HK-2 (cell line): ENCODE data around the gene DHRS7B.
"Not testable (repeated sequence)": the region's sequence is repeated elsewhere in the genome, so short reads cannot be mapped to it uniquely, and the experiment has no call there.

Source experiments
- DNase-seq: peaks from one replicate; pipeline ENCODE4 v3.0.0-alpha.2; 2018; ENCODE audit not compliant: unreplicated experiment

Gene DHRS7B

DNA sequence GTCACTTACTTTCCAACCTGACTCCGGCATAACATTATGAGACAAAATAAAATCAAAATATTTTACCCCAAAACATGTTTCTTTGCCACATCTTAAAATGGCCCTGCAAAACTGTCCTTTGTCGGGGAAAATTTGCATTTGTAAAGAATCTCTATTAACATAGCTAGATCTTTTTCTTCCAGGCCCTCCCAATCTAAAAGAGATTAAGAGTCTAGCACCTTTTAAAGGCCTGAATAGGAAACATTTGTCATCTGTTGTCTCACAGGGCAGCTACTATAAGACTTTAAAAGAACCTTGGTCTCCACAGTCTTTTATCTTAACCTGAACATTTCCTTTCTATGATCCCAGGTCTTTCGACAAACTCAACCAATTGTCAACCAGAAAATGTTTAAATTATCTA lies 18.1 kb upstream of the DHRS7B start:
- DNase-seq: no peak

DNA sequence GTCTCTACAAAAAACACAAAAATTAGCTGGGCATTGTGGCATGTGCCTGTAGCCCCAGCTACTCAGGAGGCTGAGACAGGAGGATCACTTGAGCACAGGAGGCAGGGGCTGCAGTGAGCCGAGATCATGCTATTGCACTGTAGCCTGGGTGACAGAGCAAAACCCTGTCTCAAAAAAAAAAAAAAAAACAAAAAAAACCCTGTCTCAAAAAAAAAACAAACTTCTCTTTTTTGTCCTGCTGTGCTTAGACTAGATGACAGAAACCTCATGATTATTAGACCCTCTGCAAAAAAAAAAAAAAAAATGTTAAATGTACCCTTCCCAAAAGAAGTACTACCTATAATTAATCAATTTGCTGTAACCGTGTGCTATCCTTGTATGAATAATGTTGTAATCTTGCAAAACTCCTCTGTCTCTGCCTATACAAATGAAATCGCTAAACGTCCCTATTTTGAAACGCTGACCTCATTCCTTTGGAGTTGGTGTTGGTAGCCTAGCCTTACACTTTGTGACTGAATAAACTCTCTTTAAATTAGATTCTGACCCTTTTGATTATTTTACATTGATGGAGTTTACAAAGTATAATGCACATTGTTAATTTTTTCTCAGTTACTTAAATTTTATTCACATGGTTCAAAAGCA lies 13.6 kb upstream of the DHRS7B start:
- no peak for DNase-seq

DNA sequence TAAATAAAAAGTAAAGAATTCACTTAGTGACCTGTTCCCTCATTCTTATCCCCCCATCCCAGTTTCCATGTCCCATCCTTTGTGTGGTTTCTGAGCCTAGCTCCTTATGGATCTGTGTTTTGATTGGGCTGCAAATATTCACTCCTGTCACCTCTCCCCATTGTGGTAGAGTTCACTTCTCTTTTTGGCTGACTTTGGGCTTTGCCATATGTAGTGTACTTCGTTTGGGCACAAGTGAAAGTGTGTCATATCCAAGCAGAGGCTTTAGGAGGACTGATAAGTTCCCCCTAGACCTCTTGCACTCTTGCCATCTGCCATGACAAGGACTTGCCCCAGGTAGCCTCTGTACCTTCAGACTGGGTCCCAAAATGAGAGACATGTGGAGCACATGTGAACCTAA lies 13.0 kb upstream of the DHRS7B start:
- DNase-seq: no peak

DNA sequence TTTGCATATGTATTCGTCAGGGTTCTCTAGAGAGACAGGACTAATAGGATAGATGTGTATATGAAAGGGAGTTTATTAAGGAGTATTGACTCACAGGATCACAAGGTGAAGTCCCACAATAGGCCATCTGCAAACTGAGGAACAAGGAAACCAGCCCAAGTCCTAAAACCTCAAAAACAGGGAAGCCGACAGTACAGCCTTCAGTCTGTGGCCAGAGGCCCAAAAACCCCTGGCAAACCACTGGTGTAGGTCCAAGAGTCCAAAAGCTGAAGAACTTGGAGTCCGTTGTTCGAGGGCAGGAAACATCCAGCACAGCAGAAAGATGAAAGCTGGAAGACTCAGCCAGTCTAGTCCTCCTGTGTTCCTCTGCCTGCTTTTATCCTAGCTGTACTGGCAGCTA lies 12.0 kb upstream of the DHRS7B start:
- DNase-seq: not testable (repeated sequence)

DNA sequence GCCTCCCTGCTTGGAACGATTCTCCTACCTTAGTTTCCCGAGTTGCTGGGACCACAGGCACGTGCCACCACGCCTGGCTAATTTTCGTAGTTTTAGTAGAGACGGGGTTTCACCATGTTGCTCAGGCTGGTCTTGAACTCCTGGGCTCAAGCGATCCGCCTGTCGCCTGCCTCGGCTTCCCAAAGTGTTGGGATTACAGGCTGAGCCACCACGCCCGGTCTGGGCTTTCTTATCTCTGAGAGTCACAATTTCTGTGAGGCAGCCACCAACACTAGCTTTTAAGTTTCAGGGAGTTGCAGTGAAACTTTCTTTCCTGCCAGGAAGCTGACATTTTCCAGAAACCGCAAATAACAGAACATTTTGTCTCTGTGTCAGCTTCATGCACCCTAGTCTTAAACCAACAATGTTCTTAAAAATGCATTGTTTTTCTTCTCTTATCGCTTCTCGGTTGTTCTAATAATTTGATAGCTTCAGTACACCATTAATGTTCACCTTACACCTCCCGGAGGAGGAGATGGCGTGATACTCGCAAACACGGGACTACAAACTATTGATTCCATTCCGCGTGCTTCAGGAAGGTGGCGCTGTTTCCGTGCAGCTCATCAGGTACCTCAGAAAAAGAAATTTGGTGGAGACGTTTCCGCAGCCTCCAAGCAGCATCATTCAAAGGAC lies 7.4 kb upstream of the DHRS7B start:
- DNase-seq: peak; percentile 64

DNA sequence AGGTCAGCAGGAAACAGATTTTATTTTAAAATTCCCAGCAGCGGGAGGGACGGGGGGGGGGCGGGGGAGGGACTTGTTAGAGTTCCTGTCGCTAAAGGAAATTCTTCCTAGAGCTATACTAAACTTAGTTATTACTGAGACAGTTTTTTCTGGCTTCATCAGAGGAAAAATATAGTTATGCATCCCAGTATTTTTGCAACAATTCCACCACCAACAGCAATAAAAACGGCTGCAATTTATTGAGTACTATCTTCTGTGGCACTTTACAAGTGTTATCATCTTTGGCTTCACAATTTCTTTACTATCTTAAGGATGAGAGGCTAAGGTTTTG lies 6.9 kb upstream of the DHRS7B start:
- no peak for DNase-seq

DNA sequence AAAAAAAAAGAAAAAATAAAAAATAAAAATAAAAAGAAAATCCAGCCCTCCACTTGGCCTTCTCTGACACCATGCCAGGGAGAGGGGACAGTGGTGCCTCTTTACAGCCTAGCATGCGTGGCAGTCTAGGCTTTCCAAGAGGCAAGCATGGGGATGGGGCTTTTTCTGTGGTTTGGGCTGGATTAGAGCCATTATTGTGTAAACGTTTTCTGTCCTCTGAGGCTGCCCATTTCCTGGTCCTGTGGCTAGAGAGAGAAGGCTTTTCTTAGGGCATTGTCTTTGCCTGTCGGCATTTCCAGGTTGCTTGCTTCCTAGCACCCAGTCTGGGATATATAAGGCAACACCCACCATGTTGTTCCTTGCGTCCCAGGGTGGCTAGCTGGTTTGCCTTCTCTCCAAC lies 2.7 kb upstream of the DHRS7B start:
- DNase-seq: no peak

DNA sequence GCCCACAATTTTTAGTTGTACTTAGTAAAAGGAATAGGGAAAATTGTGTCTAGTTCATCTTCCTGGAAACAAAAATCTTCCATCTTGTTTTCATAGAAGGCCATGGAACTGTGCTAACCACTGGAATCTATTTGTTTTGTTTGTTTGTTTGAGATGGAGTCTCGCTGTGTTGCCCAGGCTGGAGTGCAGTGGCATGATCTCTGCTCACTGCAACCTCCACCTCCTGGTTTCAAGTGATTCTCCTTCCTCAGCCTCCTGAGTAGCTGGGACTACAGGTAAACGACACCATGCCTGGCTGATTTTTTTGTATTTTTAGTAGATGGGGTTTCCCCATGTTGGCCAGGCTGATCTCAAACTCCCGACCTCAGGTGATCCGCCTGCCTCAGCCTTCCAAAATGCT lies 2.2 kb upstream of the DHRS7B start:
- DNase-seq: not testable (repeated sequence)

DNA sequence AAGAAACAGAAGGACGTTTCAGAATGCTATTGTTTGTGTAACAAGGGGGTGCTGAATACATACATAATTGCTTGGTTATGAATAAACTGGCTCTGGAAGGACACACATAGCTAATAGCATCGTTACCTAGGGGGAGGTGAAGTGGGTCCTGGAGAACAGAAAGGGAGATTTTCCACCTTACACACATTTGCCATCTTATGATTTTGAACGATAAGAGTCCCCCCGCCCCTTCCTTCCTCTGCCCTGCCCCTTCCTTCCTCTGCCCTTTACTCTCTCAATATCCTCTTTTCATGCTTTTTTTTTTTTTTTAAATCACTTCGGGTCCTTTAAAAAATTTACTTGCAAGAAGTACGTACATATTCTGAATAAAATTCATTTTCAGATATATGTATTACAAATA lies 902 bp upstream of the DHRS7B start:
- DNase-seq: no peak

DNA sequence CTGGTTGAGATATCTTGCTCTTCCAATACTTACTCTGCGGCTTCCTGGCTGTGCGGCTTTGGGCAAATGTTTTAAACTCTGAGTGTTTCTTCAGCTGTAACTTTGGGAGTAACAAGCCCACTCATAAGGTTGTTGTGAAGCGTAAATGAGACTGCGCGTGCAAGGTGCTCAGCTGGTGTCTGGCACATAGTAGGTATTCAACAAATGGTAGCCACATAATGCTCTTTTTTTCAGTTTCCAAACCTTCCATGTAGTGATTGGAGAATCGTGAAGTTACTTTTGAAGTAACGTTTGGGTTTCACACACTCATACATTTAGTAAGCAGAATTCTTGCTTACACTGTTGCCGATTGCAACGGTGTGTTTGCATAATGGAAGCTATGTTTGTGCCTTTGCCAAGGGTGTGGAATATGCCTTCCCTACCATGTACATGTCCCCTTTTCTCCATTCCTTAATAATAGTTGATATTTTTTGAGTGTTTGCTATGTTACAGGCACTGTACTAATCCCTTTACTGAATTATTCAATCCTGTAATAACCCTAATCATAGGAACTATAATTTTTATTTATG lies 829 bp downstream of the DHRS7B start:
- no peak for DNase-seq

DNA sequence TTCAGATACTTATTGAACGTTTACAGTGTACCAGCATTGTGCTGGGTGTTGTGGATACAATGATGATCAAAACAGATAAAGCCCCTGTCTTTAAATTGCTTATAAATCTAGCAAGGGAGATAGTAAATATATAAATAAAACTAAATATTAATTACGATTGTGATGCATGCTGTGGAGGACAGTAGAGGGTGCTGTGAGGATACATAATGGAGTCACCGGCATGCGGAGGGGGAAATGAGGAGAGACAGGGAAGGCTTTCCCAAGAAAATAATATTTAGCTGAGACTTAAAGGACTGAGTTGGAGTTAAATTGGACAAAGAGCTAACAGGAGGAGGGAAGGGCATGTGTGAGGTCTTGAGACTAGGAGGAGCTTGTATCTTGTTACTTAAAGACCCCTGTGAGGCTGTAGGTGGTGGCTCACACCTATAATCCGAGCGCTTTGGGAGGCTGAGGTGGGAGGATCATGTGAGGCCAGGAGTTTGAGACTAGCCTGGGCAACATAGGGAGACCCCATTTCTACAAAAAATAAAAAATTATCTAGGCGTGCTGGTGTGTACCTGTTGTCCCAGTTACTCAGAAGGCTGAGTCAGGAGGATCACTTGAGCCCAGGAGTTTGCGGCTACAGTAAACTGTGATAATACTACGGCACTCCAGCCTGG lies 2.4 kb downstream of the DHRS7B start:
- DNase-seq: no peak

DNA sequence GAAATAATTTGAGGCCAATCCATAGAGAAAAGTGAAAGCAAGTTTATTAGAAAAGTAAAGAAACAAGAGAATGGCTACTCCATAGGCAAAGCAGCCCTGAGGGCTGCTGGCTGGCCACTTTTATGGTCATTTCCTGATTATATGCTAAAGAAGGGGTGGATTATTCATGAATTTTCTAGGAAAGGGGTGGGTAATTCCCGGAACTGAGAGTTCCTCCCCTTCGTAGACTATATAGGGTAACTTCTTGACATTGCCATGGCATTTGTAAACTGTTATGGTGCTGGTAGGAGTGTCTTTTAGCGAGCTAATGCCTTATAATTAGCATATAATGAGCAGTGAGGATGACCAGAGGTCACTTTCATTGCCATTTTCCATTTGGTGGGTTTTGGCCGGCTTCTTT lies 4.4 kb downstream of the DHRS7B start:
- DNase-seq: no peak

DNA sequence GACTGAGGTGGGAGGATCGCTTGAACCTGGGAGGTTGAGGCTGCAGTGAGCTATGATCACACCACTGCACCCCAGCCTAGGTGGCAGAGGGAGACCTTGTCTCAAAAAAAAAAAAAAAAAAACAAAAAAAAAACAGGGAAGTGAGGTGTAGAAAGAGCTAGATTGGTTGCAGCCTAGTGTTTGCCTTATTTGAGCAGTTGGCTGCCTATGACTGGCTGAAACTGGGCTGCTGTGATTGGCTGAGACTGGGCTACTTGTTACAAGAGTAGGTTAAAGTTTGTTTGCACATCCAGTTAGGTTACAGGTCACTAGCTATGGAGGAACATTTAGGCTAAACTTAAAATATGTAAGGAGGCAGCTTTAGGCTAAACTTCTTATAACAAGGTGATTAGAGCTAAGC lies 5.7 kb downstream of the DHRS7B start:
- DNase-seq: no peak

DNA sequence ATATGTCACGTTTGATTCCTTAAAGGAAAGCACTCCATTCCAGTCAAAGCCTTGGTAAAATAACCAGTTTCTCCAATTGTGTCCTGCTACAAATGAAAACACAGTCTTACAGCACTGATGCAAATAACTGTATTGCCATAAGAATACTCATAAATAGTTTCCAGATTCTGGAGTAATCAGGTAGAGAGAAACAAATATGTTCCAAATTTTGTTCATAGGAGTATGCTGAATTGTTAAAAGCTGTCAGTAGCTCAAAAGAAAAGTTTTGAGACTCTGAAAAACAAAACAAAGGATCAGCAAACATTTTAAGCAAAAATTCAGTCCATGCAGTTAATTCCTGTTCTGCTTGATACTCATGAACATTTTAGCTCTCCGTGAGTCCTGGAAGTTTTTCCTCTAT lies 7.8 kb downstream of the DHRS7B start:
- no peak for DNase-seq

DNA sequence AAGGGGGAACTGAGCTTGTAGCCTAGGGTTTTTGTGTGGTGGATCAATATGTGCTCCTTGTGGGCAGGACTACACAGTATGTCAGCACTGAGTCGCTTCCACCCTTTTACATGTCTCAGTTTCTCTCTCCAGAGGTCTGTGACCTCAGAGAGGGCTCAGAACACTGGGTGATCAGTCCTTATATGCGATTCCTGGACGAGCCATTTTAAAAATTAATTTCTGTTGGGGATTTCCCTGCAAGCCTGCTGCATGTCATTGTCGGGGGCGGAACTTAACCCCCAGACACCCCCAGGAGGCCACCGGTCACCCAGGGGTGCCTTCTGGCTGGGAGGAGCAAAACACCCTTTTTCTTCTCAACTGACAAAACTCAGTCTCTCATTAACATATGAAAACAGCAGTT lies 14.1 kb downstream of the DHRS7B start:
- DNase-seq: no peak

DNA sequence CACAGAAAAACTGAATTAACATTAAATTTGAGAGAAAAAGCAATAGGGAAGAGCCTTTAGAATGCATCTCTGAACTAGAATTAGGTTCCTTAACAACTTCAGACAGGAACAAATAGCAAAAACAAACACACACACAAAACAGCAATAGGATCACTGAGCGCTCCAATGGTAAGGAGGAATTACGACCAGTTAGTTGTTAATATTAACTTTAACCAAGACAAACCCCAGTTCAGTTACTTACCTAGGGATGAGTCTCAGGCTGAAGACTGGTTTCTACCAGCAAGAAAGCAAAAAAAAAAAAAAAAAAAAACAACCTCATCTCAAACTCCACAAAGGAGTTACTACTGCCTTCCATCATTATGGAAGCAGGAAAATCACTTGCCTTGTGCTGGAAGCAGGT lies 14.6 kb downstream of the DHRS7B start:
- no peak for DNase-seq

DNA sequence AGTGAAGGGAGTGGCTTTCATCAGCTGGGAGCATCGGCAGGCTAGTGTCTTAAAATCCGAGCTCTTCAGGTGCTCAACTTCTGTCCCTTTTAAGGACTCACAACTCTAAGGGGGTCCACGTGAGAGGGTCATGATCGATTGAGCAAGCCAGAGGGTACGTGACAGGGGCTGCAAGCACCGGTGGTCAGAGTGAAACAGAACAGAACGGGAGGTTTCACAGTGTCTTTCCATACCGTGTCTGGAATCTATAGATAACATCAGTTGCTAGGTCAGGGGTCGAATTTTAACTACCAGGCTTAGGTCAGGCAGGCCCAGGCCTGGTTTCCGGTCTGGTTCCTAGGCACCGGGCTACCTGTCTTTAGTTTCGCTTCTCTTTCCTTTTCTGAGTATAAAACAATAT lies 15.3 kb downstream of the DHRS7B start:
- not testable (repeated sequence) for DNase-seq

DNA sequence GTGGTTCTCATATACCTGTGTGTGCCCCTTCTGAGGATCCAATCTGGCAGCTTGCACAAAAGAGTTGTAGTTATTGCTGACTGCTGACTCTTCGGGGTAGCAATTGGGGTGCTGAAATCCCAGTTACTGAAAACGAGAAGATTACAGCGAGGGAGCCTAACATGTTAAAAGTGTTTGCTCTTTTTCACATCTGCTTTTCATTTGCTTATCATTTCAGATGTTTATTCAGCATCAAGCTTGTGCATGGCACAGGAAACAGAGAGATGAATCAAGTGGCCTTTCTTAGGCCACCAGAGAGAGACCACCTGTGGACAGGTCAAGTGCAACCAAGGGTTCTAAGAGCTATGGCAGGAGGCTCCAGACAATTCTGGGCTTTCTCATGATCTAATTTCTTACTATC lies 16.9 kb downstream of the DHRS7B start:
- no peak for DNase-seq

DNA sequence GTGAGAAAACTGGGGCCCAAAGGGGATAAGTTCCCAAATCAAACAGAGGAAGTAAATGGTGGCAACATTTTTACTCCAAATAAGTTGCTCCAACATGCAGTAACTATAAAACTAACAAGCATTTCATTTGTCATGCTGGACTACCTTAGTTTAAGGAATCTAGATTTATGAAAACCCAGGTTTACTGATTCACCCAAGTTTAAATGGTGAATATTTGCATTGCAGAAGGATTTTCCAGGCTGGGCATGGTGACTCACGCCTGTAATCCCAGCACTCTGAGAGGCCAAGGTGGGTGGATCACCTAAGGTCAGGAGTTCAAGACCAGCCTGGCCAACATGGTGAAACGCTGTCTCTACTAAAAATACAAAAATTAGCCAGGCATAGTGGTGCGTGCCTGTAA lies 17.5 kb downstream of the DHRS7B start:
- DNase-seq: not testable (repeated sequence)

DNA sequence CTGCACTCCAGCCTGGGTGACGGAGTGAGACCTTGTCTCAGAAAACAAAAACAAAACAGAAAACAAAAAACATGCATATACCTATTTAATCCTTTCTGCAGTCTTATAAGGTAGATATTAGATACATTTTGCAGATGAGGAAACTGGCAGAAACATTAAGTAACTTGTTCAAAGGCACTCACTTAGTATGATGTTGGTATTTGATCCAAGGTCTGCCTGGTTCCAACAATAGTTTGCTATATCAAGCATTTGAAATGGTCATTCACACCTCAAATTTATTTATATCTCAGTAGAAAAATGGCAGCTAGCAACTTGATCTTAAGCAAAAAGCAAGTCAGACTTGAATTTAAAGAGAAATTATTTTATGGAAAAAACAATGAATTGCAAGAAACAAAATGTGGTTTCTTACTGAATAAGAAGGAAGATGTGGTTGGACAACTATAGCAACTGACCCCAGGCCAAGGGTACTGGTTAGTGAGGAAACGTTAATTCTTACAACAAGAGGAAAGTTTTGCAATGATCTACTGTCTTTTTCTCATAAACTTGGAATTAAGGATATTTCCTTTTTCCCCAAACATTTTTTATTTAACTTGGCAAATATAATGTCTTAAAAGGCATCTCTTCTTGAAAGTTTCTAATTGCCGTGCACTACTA lies 19.7 kb downstream of the DHRS7B start:
- no peak for DNase-seq

DNA sequence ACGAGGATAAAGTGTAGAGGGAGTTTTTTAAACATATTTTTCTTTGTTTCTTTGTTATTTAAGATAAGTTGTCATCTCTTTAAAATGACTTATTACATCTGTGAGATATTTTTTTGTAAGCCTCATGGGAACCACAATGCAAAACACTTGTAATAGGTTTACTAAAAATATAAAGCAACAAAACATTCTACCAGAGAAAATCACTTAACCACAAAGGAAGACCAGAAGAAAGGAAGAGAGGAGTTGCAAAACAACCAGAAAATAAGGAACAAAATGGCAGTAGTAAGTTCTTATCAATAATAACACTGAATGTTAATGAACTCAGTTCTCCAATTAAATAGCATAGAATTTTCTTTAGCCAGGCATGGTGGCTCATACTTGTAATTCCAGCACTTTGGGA lies 22.9 kb downstream of the DHRS7B start:
- no peak for DNase-seq

DNA sequence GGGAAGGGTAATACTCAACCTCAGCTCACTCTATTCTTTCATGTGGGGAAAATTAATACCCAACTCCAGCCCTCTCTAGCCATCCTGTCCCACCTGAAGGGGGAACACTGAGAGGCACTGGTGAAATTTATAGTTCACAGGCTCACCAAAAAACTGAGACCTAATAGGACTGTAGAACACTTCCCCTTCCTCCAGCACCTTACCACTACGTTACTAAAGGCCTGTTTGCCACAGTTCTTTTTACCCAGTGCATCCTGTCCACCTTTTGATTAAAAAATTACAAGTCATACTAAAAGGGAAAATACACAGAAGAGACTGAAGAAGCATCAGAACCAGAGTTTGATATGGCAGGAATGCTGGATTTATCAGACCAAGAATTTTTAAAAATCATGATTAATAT lies 26.0 kb downstream of the DHRS7B start:
- no peak for DNase-seq
